ENCODE results near the gene NPAS2. TPM values are rescaled to one million over a fixed set of nuclear protein-coding genes. Genes with fewer than 3 reads are reported as not detected.

NPAS2 gene
- total RNA-seq, 3 donors from 2014 or later = 6.2 to 42.3 (median 22.5) TPM

GRCh38 chr2:101038455-101039255 lies 218.7 kb downstream of the NPAS2 start:
- H3K4me1 ChIP-seq = no peaks in the 10 kb centered on the region
- H3K27me3 ChIP-seq = no peaks in the 10 kb centered on the region
- H3K36me3 ChIP-seq = peaks cover 6% of the 10 kb centered on the region
- no peak for DNase-seq (ENCODE audit: low spot score in 2 of 2)
- no peak overlapping the region for H3K4me3 ChIP-seq
- H3K9me3 ChIP-seq = no peaks in the 10 kb centered on the region
- H3K27ac ChIP-seq = no peak overlapping the region
- TF ChIP-seq CTCF (IDR thresholded peaks at IDR 0.05) (peak in 2 of 3 donors; percentile 32 to 39), POLR2AphosphoS5 (IDR thresholded peaks at IDR 0.05) (no peak)
- intact Hi-C loops (cut with DNase I; ENCODE audit: low total_unique reads) = no loop called here

- Histone ChIP-seq H3K4me1 (no peaks in the 10 kb centered on the region), H3K27me3 (no peaks in the 10 kb centered on the region), H3K27ac (peak overlapping the region in 1 of 2 donors; percentile 4), H3K4me3 (no peak overlapping the region), H3K36me3 (peaks cover 6% of the 10 kb centered on the region), H3K9me3 (no peaks in the 10 kb centered on the region)
- TF ChIP-seq POLR2A (IDR thresholded peaks at IDR 0.05) = no peak
- no peak for TF ChIP-seq POLR2AphosphoS5 (IDR thresholded peaks at IDR 0.05)
- TF ChIP-seq CTCF (IDR thresholded peaks at IDR 0.05) = no peak
- intact Hi-C loops (cut with DNase I; ENCODE audit: low total_unique reads) = no loop called here
- no peak for DNase-seq (ENCODE audit: low spot score in 2 of 2)
Observed at GRCh38 chr2:101040072-101040471, 220.1 kb downstream of the NPAS2 start.

GRCh38 chr2:101040761-101041160 lies 220.8 kb downstream of the NPAS2 start:
- DNase-seq (ENCODE audit: low spot score in 2 of 2) = no peak
- H3K36me3 ChIP-seq = peaks cover 2% of the 10 kb centered on the region
- intact Hi-C loops (cut with DNase I; ENCODE audit: low total_unique reads) = no loop called here

GRCh38 chr2:101041413-101041812 lies 221.5 kb downstream of the NPAS2 start:
- Histone ChIP-seq H3K36me3 (no peaks in the 10 kb centered on the region), H3K9me3 (no peaks in the 10 kb centered on the region), H3K4me1 (no peaks in the 10 kb centered on the region), H3K27me3 (no peaks in the 10 kb centered on the region), H3K27ac (no peak overlapping the region), H3K4me3 (no peak overlapping the region)
- intact Hi-C loops (cut with DNase I; ENCODE audit: low total_unique reads) = no loop called here
- DNase-seq (ENCODE audit: low spot score in 2 of 2) = no peak
- no peak for TF ChIP-seq CTCF (IDR thresholded peaks at IDR 0.05)
- TF ChIP-seq POLR2AphosphoS5 (IDR thresholded peaks at IDR 0.05) = no peak
- no peak for TF ChIP-seq POLR2A (IDR thresholded peaks at IDR 0.05)

More at GRCh38 chr2:101040761-101041160, 220.8 kb downstream of the NPAS2 start:
- no peaks in the 10 kb centered on the region for H3K9me3 ChIP-seq
- no peaks in the 10 kb centered on the region for H3K4me1 ChIP-seq
- H3K4me3 ChIP-seq = no peak overlapping the region
- H3K27ac ChIP-seq = no peak overlapping the region
- TF ChIP-seq CTCF (IDR thresholded peaks at IDR 0.05) (no peak), POLR2AphosphoS5 (IDR thresholded peaks at IDR 0.05) (no peak), POLR2A (IDR thresholded peaks at IDR 0.05) (no peak)
- H3K27me3 ChIP-seq = no peaks in the 10 kb centered on the region

- intact Hi-C loops (cut with DNase I; ENCODE audit: low total_unique reads) = no loop called here
- H3K36me3 ChIP-seq = no peaks in the 10 kb centered on the region
Observed at GRCh38 chr2:101045330-101045729, 225.4 kb downstream of the NPAS2 start.

More at GRCh38 chr2:101045330-101045729, 225.4 kb downstream of the NPAS2 start:
- H3K9me3 ChIP-seq = no peaks in the 10 kb centered on the region
- TF ChIP-seq CTCF (IDR thresholded peaks at IDR 0.05) (no peak), POLR2AphosphoS5 (IDR thresholded peaks at IDR 0.05) (no peak), POLR2A (IDR thresholded peaks at IDR 0.05) (no peak)
- H3K27ac ChIP-seq = no peak overlapping the region
- H3K27me3 ChIP-seq = no peaks in the 10 kb centered on the region
- no peak for DNase-seq (ENCODE audit: low spot score in 2 of 2)
- H3K4me3 ChIP-seq = no peak overlapping the region
- H3K4me1 ChIP-seq = peaks cover 0 to 8% of the 10 kb centered on the region in 2 donors

Measured in breast epithelium (tissue), 4 donors.